Measurements from ENCODE around the gene UPB1.

Gene UPB1

DNA sequence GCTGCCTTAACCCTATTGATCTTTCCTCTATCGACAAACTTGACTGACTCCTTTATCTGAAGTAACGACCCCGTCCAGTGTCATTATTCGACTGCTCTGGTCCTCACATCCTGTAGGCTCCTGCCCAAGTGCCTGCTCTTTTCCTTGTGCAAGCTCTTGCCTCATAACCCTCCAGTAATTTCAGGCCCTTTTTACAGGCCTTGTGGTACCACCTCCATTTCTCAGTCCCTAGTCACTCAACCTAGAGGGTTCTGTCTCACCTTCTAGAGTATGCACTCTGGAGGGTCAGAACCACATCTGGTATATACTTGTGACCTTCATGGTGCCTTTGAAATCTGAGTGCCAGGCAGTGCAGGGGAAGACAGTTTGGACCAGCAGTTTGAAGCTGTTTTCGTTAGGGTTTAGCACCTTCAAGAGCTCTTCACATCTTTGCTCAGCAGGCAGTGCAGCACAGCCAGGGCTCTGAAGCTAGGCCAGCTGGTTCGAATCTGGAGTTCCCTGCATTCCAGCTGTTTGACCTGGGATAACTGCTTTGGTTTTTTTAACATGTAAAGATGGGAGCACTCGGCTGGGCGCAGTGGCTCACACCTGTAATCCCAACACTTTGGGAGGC lies 71.9 kb downstream of the UPB1 start:
- FAIRE-seq = no peak

DNA sequence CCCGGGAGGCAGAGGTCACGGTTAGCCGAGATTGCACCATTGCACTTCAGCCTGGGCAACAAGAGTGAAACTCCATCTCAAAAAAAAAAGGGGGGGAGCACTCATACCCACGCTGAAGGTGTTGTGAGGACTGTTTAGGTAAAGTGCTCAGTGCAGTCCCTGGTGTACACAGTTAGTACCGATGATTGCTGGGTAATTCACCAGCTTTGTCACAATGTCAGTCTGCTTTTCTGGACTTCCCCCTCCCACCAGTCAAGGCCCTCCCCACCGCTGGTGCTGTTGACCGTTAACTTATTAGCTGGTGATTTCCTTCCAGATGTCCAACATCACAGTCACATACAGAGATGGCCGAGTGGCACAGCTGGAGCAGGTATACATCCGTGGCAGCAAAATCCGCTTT lies 72.5 kb downstream of the UPB1 start:
- no peak for FAIRE-seq

- FAIRE-seq = no peak
Measured at GRCh38 chr22:24571266-24571665, 76.1 kb downstream of the UPB1 start.

- FAIRE-seq = no peak
Measured at GRCh38 chr22:24576778-24577177, 81.6 kb downstream of the UPB1 start.
